Measurements from ENCODE around the gene MROH2B. TPM values are rescaled to one million over a fixed set of nuclear protein-coding genes. Genes with fewer than 3 reads are reported as not detected.

MROH2B gene
- total and polyA plus RNA-seq, 2 donors (not counting 3 experiments of a cell fraction or from before 2014, with no cell fraction given) = not detected

DNA sequence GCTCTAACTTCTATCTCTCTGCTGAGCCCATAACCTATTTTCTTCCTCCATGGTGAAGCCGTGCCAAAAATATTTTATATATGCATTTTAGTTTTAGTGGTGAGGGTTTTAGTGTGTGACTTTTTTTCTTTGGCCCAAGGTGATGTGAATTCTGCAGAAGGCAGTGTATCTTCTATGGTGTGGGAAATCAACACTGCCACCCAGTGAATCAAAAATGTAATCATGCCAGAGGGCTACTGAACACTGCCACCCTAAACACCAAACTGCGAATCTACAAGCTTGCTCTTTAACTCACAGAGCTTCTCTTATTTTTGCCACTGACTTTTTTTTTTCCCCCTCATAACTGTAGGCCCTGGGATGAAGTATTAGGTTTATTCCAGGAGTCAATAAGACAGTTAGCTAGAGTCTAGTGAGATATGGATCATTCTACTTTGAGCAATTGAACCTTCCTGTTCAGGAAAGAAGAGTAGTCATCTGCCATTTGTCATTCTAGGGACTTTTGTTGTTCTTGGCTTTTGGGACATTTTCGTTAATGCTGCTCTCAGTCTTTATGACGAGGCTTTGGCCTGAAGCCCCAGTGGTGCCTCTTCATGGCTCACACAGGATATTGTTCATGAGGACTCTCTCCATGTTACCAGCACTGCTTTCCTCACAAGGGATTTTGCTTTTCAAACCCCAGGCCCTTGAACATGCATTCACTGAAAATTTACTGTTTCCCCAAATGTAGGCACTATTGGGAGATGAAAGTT is 108.8 kb downstream of the MROH2B start:
- POLR2A ChIA-PET = no interaction called here
- FAIRE-seq = no peak

DNA sequence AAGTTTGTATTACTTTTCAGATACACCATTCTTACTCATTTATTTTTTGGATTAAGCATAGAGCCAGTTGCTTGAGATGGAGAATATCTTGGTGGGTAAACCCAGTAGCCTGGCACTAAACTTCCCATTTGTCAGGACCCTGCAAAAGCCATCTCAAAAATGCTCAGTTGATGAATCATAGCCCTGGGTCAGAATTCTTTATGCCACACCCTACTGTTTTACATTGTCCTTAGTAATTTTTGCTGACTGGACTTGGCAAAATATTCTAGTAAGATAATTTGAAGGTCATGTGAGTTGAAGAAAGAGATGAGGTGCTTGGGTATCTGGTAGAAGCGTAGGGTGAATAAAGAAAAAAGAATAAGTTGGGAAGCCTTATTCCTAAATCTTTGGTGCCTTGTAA is 111.1 kb downstream of the MROH2B start:
- FAIRE-seq (no peak), DNase-seq (ENCODE audit: low read depth, low spot score) (no peak)
- no peaks in the 10 kb centered on the region for H3K4me1 ChIP-seq (ENCODE audit: control insufficient read depth, extremely low read depth, insufficient read depth, low read length)
- no peaks in the 10 kb centered on the region for H3K27me3 ChIP-seq (ENCODE audit: control insufficient read depth in 2 of 2, insufficient read depth in 2 of 2, low read length in 2 of 2)
- TF ChIP-seq, protein P1, sequence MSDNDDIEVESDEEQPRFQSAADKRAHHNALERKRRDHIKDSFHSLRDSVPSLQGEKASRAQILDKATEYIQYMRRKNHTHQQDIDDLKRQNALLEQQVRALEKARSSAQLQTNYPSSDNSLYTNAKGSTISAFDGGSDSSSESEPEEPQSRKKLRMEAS (IDR thresholded peaks at IDR 0.05; ENCODE audit: insufficient read depth, insufficient read length) = no peak
- TF ChIP-seq, protein P2, sequence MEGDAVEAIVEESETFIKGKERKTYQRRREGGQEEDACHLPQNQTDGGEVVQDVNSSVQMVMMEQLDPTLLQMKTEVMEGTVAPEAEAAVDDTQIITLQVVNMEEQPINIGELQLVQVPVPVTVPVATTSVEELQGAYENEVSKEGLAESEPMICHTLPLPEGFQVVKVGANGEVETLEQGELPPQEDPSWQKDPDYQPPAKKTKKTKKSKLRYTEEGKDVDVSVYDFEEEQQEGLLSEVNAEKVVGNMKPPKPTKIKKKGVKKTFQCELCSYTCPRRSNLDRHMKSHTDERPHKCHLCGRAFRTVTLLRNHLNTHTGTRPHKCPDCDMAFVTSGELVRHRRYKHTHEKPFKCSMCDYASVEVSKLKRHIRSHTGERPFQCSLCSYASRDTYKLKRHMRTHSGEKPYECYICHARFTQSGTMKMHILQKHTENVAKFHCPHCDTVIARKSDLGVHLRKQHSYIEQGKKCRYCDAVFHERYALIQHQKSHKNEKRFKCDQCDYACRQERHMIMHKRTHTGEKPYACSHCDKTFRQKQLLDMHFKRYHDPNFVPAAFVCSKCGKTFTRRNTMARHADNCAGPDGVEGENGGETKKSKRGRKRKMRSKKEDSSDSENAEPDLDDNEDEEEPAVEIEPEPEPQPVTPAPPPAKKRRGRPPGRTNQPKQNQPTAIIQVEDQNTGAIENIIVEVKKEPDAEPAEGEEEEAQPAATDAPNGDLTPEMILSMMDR (IDR thresholded peaks at IDR 0.05; ENCODE audit: extremely low read depth in 1 of 2, insufficient read depth in 1 of 2, low read depth in 1 of 2, low read length in 2 of 2) = no peak
- TF ChIP-seq POLR2A (IDR thresholded peaks at IDR 0.05; ENCODE audit: low read depth, low read length) (no peak), GATA2 (IDR thresholded peaks at IDR 0.05; ENCODE audit: insufficient read depth, insufficient read length, low read depth, low read length) (no peak), POLR2AphosphoS5 (IDR thresholded peaks at IDR 0.05; ENCODE audit: insufficient read depth, low read depth, low read length) (no peak), FOS (IDR thresholded peaks at IDR 0.05; ENCODE audit: borderline replicate concordance, insufficient read depth, low read length) (no peak), JUN (IDR thresholded peaks at IDR 0.05; ENCODE audit: borderline replicate concordance, insufficient read depth, insufficient read length, low read depth) (no peak), MYC (IDR thresholded peaks at IDR 0.05; ENCODE audit: low read depth, low read length) (no peak), EZH2 (IDR thresholded peaks at IDR 0.05; ENCODE audit: borderline replicate concordance, low read depth, low read length, severe bottlenecking) (no peak)
- no peaks in the 10 kb centered on the region for H3K79me2 ChIP-seq (ENCODE audit: control insufficient read depth, insufficient read depth, low read length)
- dilution Hi-C loops (cut with MboI; ENCODE audit: extremely low pct_ligation_motif_present, low sequenced_read_pairs) = no loop called here
- no peak overlapping the region for H2AFZ ChIP-seq (ENCODE audit: low read depth, low read length)
- no TSS peak for BruUV-seq (replicated peaks)
- H4K20me1 ChIP-seq (replicated peaks; ENCODE audit: control insufficient read depth, extremely low read depth, insufficient read depth, low read length) = no peaks in the 10 kb centered on the region
- H3K36me3 ChIP-seq (ENCODE audit: control insufficient read depth in 2 of 2, extremely low read depth in 1 of 2, insufficient read depth in 2 of 2, low read length in 2 of 2) = no peaks in the 10 kb centered on the region
- intact Hi-C loops (cut with micrococcal nuclease) = no loop called here
- no peaks in the 10 kb centered on the region for H3K9me1 ChIP-seq (replicated peaks; ENCODE audit: control insufficient read depth, extremely low read depth, insufficient read depth, low read length)
- H3K4me3 ChIP-seq (replicated peaks in 1 of 3; ENCODE audit: insufficient read depth in 1 of 3, low read depth in 1 of 3, low read length in 3 of 3) = no peak overlapping the region
- POLR2A ChIA-PET = no interaction called here
- no peak overlapping the region for H3K9ac ChIP-seq (replicated peaks; ENCODE audit: extremely low read depth, insufficient read depth, low read length)
- no peak overlapping the region for H3K27ac ChIP-seq (ENCODE audit: insufficient read depth, low read depth, low read length)
- no peaks in the 10 kb centered on the region for H3K9me3 ChIP-seq (replicated peaks; ENCODE audit: control insufficient read depth, insufficient read depth, low read length)
- H3K4me2 ChIP-seq (ENCODE audit: insufficient read depth, low read length) = no peak overlapping the region
- CTCF ChIA-PET = no interaction called here

More for the DNA sequence above, 108.8 kb downstream of the MROH2B start:
- Histone ChIP-seq H3K27ac (ENCODE audit: insufficient read depth, low read depth, low read length) (no peak overlapping the region), H3K36me3 (ENCODE audit: control insufficient read depth in 2 of 2, extremely low read depth in 1 of 2, insufficient read depth in 2 of 2, low read length in 2 of 2) (no peaks in the 10 kb centered on the region), H3K9me3 (replicated peaks; ENCODE audit: control insufficient read depth, insufficient read depth, low read length) (no peaks in the 10 kb centered on the region), H2AFZ (ENCODE audit: low read depth, low read length) (no peak overlapping the region), H3K4me3 (replicated peaks in 1 of 3; ENCODE audit: insufficient read depth in 1 of 3, low read depth in 1 of 3, low read length in 3 of 3) (no peak overlapping the region), H4K20me1 (replicated peaks; ENCODE audit: control insufficient read depth, extremely low read depth, insufficient read depth, low read length) (no peaks in the 10 kb centered on the region), H3K27me3 (ENCODE audit: control insufficient read depth in 2 of 2, insufficient read depth in 2 of 2, low read length in 2 of 2) (no peaks in the 10 kb centered on the region), H3K79me2 (ENCODE audit: control insufficient read depth, insufficient read depth, low read length) (no peaks in the 10 kb centered on the region), H3K4me2 (ENCODE audit: insufficient read depth, low read length) (no peak overlapping the region), H3K9ac (replicated peaks; ENCODE audit: extremely low read depth, insufficient read depth, low read length) (no peak overlapping the region), H3K9me1 (replicated peaks; ENCODE audit: control insufficient read depth, extremely low read depth, insufficient read depth, low read length) (no peaks in the 10 kb centered on the region), H3K4me1 (ENCODE audit: control insufficient read depth, extremely low read depth, insufficient read depth, low read length) (no peaks in the 10 kb centered on the region)
- intact Hi-C loops (cut with micrococcal nuclease) (no loop called here), dilution Hi-C loops (cut with MboI; ENCODE audit: extremely low pct_ligation_motif_present, low sequenced_read_pairs) (no loop called here)
- TF ChIP-seq EZH2 (IDR thresholded peaks at IDR 0.05; ENCODE audit: borderline replicate concordance, low read depth, low read length, severe bottlenecking) (no peak), MYC (IDR thresholded peaks at IDR 0.05; ENCODE audit: low read depth, low read length) (no peak), POLR2A (IDR thresholded peaks at IDR 0.05; ENCODE audit: low read depth, low read length) (no peak), JUN (IDR thresholded peaks at IDR 0.05; ENCODE audit: borderline replicate concordance, insufficient read depth, insufficient read length, low read depth) (no peak), POLR2AphosphoS5 (IDR thresholded peaks at IDR 0.05; ENCODE audit: insufficient read depth, low read depth, low read length) (no peak)
- TF ChIP-seq, protein P1 (IDR thresholded peaks at IDR 0.05; ENCODE audit: insufficient read depth, insufficient read length) = no peak
- CTCF ChIA-PET = no interaction called here
- BruUV-seq (replicated peaks) = no TSS peak
- no peak for DNase-seq (ENCODE audit: low read depth, low spot score)
